Nucleus accumbens (tissue), 56 donors: ENCODE measurements around the gene PDSS2.
"Not testable (repeated sequence)": the region's sequence is repeated elsewhere in the genome, so short reads cannot be mapped to it uniquely, and the experiment has no call there.

Source experiments
- DNase-seq, 56 donors: peaks; one replicate each; lab custom pipeline; 2025; lab: John Stamatoyannopoulos, UW

PDSS2 gene

GRCh38 chr6:107330168-107330567 lies 129.2 kb downstream of the PDSS2 start:
- no peak for DNase-seq

DNA sequence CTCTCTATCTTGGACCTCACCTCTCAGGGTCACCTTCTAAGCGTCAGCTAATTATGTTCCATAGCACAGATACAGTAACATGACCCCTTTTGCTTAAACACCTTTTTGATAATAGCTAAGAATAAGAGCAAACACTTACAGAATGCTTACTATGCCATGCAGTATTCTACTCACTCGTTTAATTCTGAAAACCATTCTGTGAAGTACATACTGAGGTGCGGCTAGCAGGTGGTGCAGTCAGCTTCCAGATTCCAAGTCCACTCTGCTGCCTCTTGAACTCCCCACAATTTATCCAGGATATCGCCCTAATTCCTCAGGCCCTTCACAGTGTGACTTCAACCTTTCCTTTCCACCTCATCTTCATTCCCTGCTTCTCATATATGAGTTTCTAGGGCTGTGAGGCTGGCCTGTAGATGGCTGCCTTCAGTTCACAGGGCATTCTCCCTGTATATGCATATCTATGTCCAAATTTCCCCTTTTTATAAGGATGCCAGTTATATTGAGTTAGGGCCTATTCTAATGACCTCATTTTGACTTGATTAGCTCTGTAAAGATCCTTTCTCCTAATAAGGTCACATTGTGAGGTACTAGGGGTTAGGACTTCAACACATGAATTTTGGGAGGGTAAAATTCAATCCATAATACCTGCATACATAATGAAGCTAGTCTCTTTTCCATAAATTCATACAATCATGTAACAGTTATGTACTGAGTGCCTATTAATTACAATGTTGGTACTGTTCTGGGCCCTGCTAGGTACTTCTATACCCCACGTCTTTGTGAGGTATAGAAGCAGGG lies 130.1 kb downstream of the PDSS2 start:
- no peak for DNase-seq

- DNase-seq = no peak
Observed at GRCh38 chr6:107328081-107328480, 131.3 kb downstream of the PDSS2 start.

DNA sequence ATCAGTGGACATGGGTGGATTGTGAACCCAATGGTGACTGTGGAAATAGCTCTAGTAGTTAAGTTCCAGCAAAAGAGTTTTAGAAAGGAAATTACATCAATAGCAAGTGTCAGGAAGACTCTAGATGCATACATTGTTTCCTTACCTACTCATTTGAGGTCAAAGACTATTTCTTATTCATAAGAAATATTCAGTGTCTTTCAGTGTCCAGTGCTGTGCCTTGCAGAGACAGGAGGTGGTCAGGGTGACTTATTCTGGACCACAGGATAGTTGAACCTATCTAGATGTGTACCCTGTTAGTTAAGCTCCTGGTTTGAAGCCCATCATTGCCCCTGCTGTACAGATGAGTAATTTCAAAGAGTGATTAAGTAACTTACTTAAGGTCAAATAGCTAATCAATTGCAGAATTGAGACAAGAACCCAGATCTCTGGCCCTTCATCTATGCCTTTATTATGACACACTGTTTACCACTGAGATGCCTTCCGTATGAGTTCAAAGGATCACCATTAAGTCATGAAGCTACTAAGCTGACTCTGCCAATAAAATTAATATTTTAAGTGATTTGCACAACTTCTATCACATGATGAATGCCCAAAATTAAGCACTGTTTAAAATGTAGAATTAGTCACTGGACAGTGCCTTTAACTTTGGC lies 136.1 kb downstream of the PDSS2 start:
- no peak for DNase-seq

- DNase-seq = no peak
Observed at GRCh38 chr6:107321793-107322192, 137.6 kb downstream of the PDSS2 start.

DNA sequence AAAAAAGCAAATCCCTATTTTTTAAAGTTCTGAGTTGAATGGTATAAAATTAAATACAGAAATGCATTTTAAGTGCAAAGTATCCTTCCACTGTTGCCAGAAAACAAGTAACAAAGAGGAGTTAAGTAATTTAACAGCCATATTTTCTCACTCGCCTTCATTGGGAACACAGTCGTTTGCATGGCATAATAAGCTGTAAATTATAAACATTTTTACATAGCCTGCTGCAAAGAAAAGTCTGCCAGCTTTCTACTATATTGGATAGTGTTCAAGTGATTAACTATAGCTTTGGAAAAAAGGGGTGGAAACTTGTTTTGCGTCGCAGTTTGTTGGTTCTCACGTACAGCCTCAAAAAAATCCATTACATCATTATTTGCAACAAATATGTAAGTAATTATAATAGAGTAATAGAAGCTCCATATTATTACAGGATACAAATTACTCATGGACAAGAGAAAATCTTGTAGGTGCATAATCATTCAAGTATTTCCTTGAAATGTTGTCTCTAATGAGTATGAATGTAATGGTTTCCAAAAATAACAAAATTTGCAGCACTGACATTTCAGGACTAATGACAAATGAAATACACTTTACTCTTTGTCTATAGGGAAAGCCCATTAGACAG lies 139.3 kb downstream of the PDSS2 start:
- no peak for DNase-seq

DNA sequence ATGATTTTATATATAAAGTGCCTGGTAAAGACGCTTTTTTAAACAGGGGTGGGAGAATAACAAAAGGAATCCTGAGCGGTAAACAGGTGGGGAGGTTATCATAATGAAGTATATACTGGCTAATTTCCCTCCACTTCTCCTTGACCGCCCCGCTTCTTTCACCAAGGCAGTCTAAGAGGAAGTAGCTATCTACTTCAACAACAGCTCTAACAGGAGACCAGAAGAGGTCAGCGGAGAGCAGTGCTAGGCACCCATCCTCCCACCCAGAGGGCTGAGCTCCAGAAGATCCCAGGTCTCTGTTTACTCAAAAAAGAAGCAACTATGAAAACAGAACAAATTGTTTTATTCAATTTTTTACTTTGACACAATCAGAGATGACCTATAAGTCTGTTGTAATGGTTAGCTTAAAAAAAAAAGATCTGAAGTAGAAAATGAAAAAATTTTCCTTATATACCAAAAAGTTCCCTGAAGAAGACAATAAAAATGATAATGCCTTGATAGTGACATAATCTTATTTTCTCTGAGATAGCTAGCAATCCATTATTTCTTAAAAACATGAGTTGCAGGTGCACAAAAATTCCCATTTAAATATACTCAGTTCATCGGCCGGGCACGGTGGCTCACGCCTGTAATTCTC lies 141.1 kb downstream of the PDSS2 start:
- DNase-seq = peak in 35 of 56 donors; percentile 1 to 49 (median 11)

DNA sequence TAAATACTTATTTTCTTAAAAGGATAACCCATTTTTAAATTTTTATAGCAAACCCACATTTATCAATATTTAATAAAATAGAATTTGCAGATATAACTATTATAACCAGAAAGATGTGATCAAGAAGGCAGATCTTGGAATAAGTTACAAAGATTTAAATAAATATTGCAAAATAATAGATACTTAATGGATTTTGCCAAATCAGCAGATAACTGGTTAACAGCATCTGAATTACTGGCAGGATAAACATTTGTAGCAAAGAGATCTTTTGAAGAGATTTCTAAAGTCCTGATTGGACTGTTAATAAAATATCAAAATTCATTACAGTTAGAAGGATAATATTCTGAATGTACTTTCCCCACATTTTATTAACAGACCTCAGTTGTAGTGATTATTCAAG lies 144.2 kb downstream of the PDSS2 start:
- DNase-seq = no peak

DNA sequence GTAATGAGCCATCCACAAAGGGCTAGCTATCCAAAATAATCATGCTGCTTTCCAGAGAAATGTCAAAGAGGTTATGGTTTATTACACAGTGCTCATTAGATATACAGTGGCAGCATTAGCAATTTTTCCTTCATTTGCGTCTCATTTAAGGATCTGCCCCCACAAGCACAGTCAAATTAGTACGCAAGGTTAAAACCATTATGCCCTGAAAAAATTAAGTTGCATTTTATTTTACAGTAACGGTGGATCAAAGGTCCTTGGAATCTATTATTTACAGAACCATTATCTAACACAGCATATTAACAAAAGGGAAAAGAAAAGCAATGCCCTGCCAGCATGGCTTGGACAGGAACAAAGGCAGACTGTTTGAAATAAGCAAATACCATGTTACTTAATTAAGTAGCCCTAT lies 144.8 kb downstream of the PDSS2 start:
- DNase-seq = no peak

- no peak for DNase-seq
Observed at GRCh38 chr6:107313776-107314175, 145.6 kb downstream of the PDSS2 start.

DNA sequence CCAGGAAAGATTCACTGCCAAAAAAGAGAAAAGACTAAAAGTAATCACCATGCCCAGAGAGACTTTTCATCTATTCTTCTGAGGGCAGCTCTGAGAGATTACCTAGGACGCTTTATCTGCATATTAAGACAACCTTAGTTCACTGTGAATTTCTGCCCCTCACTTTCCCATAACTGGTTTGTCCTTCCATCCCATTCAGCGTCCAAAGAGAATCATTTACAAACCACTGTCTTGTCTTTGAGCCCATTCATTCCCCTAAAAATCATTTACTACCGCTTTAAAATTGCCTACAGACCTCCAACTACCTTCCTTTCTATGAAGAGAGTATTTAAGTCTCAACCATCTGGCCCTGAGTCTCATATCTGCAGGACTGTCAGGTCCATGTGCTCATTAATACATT lies 149.0 kb downstream of the PDSS2 start:
- no peak for DNase-seq

- no peak for DNase-seq
Observed at GRCh38 chr6:107308677-107309076, 150.7 kb downstream of the PDSS2 start.

GRCh38 chr6:107305994-107306393 lies 153.4 kb downstream of the PDSS2 start:
- DNase-seq = not testable (repeated sequence)

DNA sequence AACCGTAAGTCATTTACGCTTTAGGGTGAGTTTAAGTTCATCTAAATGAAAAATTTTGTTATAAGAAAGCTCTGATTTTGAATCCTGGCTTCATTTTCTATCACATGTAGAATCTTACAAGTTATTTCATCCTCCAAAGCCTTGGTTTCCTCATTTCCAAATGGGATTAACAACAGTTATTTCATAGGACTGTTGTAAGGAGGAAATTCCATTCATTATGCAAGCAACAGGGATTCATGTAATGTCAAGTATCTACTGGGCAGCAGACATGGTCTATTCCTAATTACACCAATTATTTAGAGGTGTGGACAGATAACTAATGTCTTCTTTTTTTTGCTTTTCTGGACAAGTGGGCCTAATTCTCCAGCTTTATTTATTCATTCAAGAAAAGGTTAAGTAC lies 154.0 kb downstream of the PDSS2 start:
- DNase-seq = no peak

- DNase-seq = no peak
Observed at GRCh38 chr6:107304421-107305025, 154.8 kb downstream of the PDSS2 start.

GRCh38 chr6:107293350-107293749 lies 166.0 kb downstream of the PDSS2 start:
- DNase-seq = no peak

DNA sequence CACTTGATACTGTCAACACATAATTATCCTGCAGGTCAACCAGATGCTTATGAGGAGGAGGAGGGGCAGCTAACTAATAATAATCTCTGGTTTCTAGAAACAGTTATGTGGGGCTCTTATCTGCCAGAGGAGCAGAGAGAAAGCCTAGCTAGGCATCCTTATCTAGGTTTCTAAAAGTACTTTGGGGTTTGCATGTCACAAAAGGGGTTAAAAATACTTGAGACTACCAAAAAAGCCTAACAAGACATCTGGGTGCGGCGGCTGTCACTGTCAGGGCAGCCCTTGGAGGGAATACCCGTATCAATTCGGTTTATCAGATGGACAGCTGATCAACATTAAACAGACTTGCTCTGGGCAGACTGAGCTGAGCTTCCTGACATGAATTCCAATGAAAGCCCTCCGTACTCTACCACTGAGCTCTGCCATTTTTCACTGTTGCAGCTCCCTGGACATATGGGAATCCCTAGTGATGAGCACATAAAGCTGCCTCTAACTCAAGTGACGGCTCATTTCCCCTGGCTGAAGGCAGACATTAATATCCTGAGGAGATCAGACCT lies 166.6 kb downstream of the PDSS2 start:
- DNase-seq = peak in 1 of 56 donors; percentile 2

DNA sequence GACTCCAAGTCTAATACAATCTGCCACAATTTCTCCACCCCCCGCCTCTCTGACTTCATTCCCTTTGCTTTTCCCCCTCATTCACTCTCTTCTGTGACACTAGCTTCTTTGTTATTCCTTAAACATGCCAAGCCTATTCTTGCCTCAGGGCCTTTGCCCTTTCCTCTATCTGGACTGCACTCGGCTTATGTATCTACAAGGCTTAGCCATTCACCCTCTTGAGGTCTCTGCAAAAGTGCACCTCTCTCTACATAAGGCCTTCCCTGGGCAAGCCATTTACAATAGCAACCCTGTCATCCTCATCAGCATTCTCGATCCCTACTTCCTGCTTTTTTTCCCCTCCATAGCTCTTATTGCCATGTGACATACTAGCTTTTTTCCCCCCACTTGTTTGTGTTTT lies 168.9 kb downstream of the PDSS2 start:
- no peak for DNase-seq

- DNase-seq = not testable (repeated sequence)
Observed at GRCh38 chr6:107289258-107289657, 170.1 kb downstream of the PDSS2 start.

- not testable (repeated sequence) for DNase-seq
Observed at GRCh38 chr6:107285683-107286082, 173.7 kb downstream of the PDSS2 start.
